Astrocyte of the cerebellum (primary cell): Measurements from ENCODE around the gene SLC6A18.

Experiments used
- DNase-seq: peaks from one replicate; pipeline ENCODE4 v3.0.0-alpha.2; 2011; ENCODE audit warnings: low read depth
- H3K4me3 ChIP-seq: 2 replicates; pipeline ENCODE4 v1.5.1; 2011; ENCODE audit warnings: mild to moderate bottlenecking, low read depth, low read length, moderate library complexity
- in situ Hi-C: cut with HindIII; loops from 2 replicates; pipeline ENCODE4 v1.10.0; 2017; ENCODE audit warnings: low sequenced_read_pairs
- TF ChIP-seq, protein P1 (sequence below): IDR thresholded peaks from 2 replicates; pipeline ENCODE4 v1.5.1; 2012; ENCODE audit warnings: low read length, low read depth, moderate library complexity, mild to moderate bottlenecking; ENCODE audit errors: missing control alignments

SLC6A18 gene

DNA sequence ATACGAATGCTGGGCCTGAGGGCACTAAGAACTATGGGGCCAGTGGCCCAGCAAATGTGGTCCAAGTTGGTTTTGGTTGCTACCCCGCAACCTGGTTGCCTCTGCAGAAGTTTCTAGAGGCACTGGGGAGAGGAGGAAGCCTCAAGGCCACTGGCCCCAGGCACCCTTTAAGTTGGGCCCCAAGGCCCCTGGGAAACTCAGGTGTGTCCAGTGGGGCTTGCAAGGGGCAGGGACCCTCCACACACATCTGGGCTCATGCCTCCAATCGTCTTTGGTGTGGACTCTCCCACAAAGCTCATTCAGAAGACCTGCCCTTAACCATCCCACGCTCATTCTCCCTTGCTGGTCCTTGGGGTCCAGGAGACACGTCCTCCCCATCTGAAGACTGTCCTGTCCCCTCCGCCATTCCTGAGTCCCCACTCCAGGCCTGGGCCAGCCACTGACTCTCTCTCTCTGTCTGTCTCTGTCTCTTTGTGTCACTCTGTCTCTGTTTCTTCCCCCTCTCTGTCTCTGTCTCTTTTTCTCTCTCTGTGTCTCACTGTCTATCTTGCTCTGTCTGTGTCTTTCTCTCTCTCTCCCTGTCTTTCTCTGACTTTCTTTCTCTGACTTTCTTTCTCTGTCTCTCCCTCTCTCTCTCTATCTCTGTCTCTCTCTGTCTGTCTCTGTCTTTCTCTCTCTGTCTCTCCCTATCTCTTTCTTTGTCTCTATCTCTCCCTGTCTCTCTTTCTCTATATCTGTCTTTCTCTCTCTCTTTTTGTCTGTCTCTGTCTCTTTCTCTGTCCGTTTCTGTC lies 27.1 kb upstream of the SLC6A18 start:
- in situ Hi-C loops: no loop called here
- DNase-seq: no peak
- TF ChIP-seq, protein P1, sequence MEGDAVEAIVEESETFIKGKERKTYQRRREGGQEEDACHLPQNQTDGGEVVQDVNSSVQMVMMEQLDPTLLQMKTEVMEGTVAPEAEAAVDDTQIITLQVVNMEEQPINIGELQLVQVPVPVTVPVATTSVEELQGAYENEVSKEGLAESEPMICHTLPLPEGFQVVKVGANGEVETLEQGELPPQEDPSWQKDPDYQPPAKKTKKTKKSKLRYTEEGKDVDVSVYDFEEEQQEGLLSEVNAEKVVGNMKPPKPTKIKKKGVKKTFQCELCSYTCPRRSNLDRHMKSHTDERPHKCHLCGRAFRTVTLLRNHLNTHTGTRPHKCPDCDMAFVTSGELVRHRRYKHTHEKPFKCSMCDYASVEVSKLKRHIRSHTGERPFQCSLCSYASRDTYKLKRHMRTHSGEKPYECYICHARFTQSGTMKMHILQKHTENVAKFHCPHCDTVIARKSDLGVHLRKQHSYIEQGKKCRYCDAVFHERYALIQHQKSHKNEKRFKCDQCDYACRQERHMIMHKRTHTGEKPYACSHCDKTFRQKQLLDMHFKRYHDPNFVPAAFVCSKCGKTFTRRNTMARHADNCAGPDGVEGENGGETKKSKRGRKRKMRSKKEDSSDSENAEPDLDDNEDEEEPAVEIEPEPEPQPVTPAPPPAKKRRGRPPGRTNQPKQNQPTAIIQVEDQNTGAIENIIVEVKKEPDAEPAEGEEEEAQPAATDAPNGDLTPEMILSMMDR: no peak
- H3K4me3 ChIP-seq: no peak overlapping the region

DNA sequence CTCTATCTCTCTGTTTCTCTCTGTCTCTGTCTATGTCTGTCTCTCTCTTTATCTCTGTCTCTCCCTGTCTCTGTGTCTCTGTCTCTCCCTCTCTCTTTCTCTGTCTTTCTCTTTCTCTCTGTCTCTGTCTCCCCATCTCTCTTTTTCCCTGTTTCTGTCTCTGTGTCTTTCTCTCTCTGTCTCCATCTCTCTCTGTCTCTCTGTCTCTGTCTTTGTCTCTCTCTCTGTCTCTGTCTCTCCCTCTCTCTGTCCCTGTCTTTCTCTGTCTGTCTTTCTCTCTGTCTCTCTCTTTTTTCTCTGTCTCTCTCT lies 25.9 kb upstream of the SLC6A18 start:
- no peak overlapping the region for H3K4me3 ChIP-seq
- DNase-seq: no peak
- in situ Hi-C loops: no loop called here
- TF ChIP-seq, protein P1: no peak

DNA sequence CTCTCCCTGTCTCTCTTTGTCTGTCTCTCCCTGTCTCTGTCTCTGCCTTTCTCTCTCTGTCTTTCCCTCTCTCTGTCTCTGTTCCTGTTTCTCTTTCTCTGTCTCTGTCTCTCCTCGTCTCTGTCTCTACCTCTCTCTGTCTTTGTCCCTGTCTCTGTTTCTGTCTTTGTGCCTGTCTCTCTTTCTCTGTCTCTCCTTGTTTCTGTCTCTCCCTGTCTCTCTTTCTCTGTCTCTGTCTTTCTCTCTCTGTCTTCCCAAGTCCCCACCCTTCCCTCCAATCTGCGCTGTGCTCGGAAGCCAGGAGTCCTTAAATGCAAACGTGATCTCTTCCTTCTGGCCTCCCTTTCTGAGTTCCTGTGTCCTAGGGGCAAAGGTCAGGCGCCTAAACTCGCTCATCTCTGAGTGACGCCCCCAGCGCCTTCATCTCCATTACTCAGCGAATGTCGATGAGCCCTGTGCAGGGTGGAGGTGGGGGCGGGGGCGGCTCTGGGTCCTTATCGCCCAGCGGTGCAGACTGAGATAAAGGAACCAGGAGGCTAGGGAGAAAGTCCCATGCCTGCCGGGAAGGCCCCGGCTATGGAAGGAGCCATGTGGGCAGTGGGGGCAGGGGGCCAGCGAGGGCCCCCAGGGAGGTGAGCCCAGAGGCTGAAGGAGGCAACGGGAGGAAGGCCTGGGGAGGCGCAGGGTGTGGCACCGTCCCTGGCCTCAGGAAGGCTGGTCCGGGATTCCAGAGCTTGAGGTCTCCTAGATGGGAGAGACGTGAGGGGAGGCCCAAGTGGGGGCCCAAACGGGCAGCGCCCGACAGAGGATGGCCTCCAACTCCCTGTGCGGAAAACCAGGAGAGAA lies 25.3 kb upstream of the SLC6A18 start:
- DNase-seq: no peak
- TF ChIP-seq, protein P1: no peak
- no peak overlapping the region for H3K4me3 ChIP-seq
- in situ Hi-C loops: no loop called here

DNA sequence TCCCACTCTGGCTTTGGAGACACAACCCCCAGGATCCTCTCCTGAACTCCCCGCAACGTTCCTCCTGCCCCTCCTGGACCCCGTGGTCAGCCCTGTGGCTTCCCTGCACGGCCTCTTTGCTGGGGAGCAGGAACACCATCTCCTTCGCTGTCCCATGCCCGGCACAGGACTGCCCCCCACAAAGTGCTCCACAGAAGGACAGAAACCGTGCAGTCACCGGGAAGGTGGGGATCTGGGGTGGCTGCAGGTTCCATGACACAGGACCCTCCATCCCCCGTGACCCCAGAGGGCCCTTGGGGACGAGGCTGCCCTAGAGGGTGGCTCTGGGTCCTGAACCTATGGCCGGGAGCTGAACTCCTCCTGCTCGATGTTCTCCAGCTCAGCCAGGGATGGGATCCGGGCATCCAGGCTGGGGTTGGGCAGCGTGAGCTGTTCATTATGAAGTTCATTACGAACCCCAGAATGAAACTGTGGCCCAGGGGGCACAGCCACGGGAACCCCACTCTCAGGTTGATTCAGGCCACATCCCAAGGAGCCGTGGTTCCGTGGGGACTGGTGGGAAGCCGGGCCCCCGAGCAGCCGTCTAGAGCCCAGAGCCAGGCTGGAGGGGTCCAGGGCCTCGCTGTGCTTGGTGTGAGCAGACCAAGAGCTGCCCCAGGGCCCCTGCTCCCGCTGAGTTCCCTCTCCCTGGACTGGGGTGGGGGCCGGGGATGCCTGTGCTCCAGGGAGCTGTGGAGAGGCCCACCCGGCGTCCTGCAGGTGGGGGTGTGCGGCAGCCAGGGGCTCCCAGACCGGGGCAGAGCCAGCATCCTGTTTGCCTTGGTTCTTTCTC lies 24.5 kb upstream of the SLC6A18 start:
- DNase-seq: no peak
- in situ Hi-C loops: no loop called here
- H3K4me3 ChIP-seq: no peak overlapping the region
- TF ChIP-seq, protein P1: no peak

DNA sequence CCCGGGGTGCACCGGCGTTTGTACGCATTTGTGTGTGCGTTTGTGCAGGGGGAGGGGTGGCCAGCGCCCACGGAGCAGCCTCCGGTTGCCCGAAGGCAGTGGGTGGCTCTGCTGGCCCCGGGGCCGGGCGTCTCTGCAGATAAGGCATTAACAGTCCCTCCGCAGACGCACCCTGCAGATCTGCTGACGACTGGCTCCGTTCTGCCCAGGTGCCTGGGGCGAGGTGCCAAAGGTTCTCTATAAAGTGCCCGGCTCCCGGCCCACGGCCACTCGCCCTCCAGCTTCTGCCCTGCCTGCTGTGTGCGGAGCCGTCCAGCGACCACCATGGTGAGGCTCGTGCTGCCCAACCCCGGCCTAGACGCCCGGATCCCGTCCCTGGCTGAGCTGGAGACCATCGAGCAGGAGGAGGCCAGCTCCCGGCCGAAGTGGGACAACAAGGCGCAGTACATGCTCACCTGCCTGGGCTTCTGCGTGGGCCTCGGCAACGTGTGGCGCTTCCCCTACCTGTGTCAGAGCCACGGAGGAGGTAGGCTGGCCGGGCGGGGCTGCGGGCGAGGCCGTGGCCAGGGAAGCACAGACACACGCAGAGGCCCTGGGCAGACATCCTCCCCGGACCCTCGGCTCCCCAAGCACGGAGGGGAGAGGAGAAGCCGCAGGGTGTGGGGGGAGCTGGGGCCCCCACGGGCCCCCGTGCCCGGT lies 23.7 kb upstream of the SLC6A18 start, which contains the start of gene SLC6A19:
SLC6A19 (plus strand) TSS at position 269 of the 699 bp plus-strand sequence; CDS start at position 325, 56 bp downstream.
- DNase-seq: no peak
- H3K4me3 ChIP-seq: no peak within 1 kb of the TSS
- TF ChIP-seq, protein P1: no peak
- in situ Hi-C loops: no loop called here
